ENCODE measurements around the gene MCRIP1. TPM values are rescaled to one million over a fixed set of nuclear protein-coding genes. Genes with fewer than 3 reads are reported as not detected.

Gene MCRIP1
- total and polyA plus RNA-seq, 2 of the 13 experiments (the other 11 are each of a cell fraction or from before 2014, with no cell fraction given), result 79.7 to 84.9 TPM

DNA sequence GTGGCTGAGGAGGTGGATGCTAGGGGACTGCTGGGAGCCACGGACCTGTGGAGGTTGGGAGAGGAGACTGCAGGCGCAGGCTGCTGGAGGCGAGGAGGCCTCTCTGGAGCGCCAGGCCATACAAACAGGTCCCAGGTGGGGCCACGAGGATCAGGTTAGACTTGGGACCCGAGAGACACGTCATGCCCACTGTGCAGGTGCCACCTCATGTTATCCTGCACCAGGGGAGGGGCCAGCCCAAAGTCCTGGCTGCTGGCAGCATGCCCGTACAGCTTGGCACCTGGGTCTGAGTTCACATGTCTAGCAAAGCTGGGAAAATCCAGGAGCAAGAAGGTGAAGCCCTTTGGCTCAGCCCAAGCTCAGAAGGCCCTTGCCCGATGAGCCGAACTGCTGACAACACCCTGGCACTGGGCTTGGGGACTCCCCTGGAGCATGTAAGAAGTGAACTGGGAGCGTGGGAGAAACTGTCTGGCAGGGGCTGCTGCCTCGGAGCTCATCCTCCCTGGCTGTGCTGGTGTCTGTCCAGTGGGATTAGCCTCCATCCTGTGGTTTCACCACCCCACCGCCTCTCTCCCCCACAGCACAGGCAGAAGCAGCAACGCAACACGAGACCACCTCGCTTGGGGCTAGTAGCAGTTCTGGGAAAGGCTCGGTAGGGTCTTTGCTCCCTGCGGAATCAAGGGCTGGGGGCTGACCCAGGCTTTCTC, 32.8 kb upstream of the MCRIP1 start (continued):
- TF ChIP-seq MTERF4 (CRISPR knock-in tag; IDR thresholded peaks at IDR 0.05), result no peak
- TF ChIP-seq ZNF431 (CRISPR knock-in tag; IDR thresholded peaks at IDR 0.05; ENCODE audit: borderline replicate concordance, low read depth), result 0 out of 2 replicates have a peak, but pooled peaks have one; percentile 44
- peak; percentile 82 for TF ChIP-seq AGO1 (IDR thresholded peaks at IDR 0.05; ENCODE audit: low read depth, low read length, poor library complexity, severe bottlenecking)

DNA sequence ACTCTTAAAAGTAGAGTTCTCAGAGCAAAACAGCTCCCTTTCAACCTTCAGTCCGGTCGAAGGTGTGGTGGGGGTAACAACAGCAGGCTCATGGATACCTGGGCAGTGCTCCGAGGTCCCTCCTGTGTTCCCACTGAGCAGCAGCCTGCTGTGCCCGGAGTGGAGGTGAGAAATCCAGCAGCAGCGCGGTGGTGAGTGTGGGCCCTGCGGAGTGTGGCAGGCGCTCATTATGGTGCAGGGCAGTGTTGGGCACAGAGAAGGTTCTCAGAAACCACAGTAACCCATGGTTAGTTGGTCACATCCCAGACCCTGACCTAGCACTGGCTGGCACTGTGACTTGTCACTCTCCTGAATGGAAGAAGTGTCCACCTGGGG, 32.3 kb upstream of the MCRIP1 start:
- no peak for DNase-seq (ENCODE audit: low spot score)
- H3K4me1 ChIP-seq (ENCODE audit: insufficient read depth, low read length), result peaks cover 85% of the 10 kb centered on the region
- peaks cover 44% of the 10 kb centered on the region for H3K79me2 ChIP-seq (ENCODE audit: insufficient read depth, low read length)
- peak overlapping the region; percentile 44 for H3K4me2 ChIP-seq (ENCODE audit: low read depth, low read length)
- peaks cover 53% of the 10 kb centered on the region; the same call in 1 of the 2 replicates for H4K20me1 ChIP-seq (ENCODE audit: insufficient read depth, low read length)
- POLR2A ChIA-PET, result interaction anchor here (1.0 to 3.8 kb wide), 8 partner anchors 27 to 155 kb away, joined by 3 to 15 read pairs (median 6); partner anchors contain the start of genes ALYREF and ANAPC11
- H3K27ac ChIP-seq (ENCODE audit: extremely low read length, insufficient read depth, low read length), result peak overlapping the region; percentile 61
- BruUV-seq (replicated peaks), result no TSS peak
- CTCF ChIA-PET (ENCODE audit: low intra/inter-chr PET ratio, low total read pairs), result no interaction called here
- intact Hi-C loops (cut with micrococcal nuclease; ENCODE audit: unreplicated experiment) (loop anchor here (5.0 kb wide), 1 partner anchor 157 kb away; the partner anchor contains the start of genes CENPX and LRRC45), in situ Hi-C loops (cut with HindIII; ENCODE audit: extremely low pct_ligation_motif_present, low pct_unique_long_range_greater_than_20kb) (no loop called here)
- H3K4me3 ChIP-seq (replicated peaks in 1 of 3; ENCODE audit: insufficient read depth in 1 of 3, low read depth in 2 of 3, low read length in 3 of 3), result no peak overlapping the region; a peak in 1 of 6 replicates
- H3K27me3 ChIP-seq (ENCODE audit: control insufficient read depth in 1 of 2, insufficient read depth in 2 of 2, low read length in 2 of 2), result no peaks in the 10 kb centered on the region; a peak in 1 of 5 replicates
- peak overlapping the region; percentile 52 for H3K9ac ChIP-seq (ENCODE audit: insufficient read depth, low read depth, low read length)
- H3K9me3 ChIP-seq (ENCODE audit: low read length), result no peaks in the 10 kb centered on the region
- H3K36me3 ChIP-seq (replicated peaks in 1 of 2; ENCODE audit: control insufficient read depth in 1 of 2, insufficient read depth in 2 of 2, low read length in 2 of 2), result peaks cover 18 to 39% of the 10 kb centered on the region in 2 experiments
- no peak overlapping the region for H2AFZ ChIP-seq (ENCODE audit: low read length)
- WGBS (ENCODE audit: low lambda C conversion rate), result 96% methylated on average over 8 of the region's 8 CpGs
- ATAC-seq, result no peak
- FAIRE-seq, result no peak
- TF ChIP-seq MED1 (CRISPR knock-in tag; IDR thresholded peaks at IDR 0.05), result 0 out of 2 replicates have a peak, but pooled peaks have one; percentile 1
- TF ChIP-seq CHCHD3 (CRISPR knock-in tag; IDR thresholded peaks at IDR 0.05), result 0 out of 2 replicates have a peak, but pooled peaks have one; percentile 4
- 0 out of 2 replicates have a peak, but pooled peaks have one; percentile 15 for TF ChIP-seq NFATC3 (CRISPR knock-in tag; IDR thresholded peaks at IDR 0.05)
- TF ChIP-seq ZNF879 (CRISPR knock-in tag; IDR thresholded peaks at IDR 0.05), result no peak
- TF ChIP-seq KLF9 (CRISPR knock-in tag; IDR thresholded peaks at IDR 0.05; ENCODE audit: low read depth), result no peak
- 0 out of 2 replicates have a peak, but pooled peaks have one; percentile 3 for TF ChIP-seq NRL (CRISPR knock-in tag; IDR thresholded peaks at IDR 0.05; ENCODE audit: borderline replicate concordance)
- TF ChIP-seq MZF1 (CRISPR knock-in tag; IDR thresholded peaks at IDR 0.05; ENCODE audit: borderline replicate concordance), result peak; percentile 47; the same call in 1 of the 2 replicates
- TF ChIP-seq CENPT (CRISPR knock-in tag; IDR thresholded peaks at IDR 0.05; ENCODE audit: low read depth), result 0 out of 2 replicates have a peak, but pooled peaks have one; percentile 15
- TF ChIP-seq ZSCAN21 (CRISPR knock-in tag; IDR thresholded peaks at IDR 0.05; ENCODE audit: borderline replicate concordance), result 0 out of 2 replicates have a peak, but pooled peaks have one; percentile 15
- TF ChIP-seq, protein P1, sequence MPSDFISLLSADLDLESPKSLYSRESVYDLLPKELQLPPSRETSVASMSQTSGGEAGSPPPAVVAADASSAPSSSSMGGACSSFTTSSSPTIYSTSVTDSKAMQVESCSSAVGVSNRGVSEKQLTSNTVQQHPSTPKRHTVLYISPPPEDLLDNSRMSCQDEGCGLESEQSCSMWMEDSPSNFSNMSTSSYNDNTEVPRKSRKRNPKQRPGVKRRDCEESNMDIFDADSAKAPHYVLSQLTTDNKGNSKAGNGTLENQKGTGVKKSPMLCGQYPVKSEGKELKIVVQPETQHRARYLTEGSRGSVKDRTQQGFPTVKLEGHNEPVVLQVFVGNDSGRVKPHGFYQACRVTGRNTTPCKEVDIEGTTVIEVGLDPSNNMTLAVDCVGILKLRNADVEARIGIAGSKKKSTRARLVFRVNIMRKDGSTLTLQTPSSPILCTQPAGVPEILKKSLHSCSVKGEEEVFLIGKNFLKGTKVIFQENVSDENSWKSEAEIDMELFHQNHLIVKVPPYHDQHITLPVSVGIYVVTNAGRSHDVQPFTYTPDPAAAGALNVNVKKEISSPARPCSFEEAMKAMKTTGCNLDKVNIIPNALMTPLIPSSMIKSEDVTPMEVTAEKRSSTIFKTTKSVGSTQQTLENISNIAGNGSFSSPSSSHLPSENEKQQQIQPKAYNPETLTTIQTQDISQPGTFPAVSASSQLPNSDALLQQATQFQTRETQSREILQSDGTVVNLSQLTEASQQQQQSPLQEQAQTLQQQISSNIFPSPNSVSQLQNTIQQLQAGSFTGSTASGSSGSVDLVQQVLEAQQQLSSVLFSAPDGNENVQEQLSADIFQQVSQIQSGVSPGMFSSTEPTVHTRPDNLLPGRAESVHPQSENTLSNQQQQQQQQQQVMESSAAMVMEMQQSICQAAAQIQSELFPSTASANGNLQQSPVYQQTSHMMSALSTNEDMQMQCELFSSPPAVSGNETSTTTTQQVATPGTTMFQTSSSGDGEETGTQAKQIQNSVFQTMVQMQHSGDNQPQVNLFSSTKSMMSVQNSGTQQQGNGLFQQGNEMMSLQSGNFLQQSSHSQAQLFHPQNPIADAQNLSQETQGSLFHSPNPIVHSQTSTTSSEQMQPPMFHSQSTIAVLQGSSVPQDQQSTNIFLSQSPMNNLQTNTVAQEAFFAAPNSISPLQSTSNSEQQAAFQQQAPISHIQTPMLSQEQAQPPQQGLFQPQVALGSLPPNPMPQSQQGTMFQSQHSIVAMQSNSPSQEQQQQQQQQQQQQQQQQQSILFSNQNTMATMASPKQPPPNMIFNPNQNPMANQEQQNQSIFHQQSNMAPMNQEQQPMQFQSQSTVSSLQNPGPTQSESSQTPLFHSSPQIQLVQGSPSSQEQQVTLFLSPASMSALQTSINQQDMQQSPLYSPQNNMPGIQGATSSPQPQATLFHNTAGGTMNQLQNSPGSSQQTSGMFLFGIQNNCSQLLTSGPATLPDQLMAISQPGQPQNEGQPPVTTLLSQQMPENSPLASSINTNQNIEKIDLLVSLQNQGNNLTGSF (CRISPR knock-in tag; IDR thresholded peaks at IDR 0.05), result no peak
